GM19193 (cell line): ENCODE measurements around the gene MAML1.
A peak's percentile ranks its signal among the peaks of the same experiment; 100 is the strongest.

ENCODE experiments used
- POLR2A ChIP-seq: IDR thresholded peaks from 4 replicates; pipeline ENCODE4 v1.6.1; 2011; ENCODE audit not compliant: insufficient read depth, insufficient read length; ENCODE audit errors: extremely low read depth

The MAML1 gene

DNA sequence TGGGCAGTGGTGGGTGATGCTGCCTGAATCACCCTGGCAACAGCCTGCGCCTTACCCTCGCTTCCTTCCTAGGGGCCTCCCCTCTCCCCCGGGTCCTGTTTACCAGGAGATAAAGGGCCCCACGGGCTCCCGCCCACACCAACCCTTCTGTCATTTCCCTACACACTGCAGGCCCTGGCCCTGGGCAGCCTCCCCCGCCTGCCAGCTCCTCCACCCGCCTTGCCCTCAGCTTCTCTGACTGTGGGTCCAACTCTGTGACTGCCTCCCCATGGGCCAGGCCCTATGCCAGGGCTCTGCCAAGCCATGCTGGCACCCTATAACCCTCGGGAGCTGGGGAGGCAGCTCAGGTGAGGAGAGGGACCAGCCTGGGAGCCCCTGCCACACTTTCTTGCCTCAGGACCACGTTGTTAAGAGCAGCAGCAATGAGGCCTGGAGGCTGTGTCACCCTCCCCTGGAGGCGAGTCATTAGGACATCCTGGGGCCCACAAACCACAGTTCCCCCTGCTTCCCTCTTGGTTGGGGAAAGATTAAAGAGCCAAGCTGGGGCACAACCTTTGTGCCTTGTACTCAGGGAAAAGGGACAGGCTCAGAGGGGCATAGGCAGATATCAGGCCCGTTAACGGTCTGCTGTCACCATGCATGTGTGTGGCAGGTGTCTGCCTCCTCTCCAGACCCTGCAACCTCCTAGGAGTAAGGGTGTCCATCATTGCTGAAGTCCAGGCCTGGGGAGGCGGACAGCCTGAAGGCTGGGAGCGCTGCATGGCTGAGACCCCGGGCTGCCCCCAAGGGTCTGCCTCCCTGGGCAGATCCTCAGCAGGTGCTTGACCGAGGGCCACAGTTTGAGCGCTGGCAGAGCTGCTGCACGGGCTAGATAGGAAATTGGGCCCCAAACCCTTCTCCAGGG is 71.3 kb downstream of the MAML1 start:
- TF ChIP-seq POLR2A, result no peak

DNA sequence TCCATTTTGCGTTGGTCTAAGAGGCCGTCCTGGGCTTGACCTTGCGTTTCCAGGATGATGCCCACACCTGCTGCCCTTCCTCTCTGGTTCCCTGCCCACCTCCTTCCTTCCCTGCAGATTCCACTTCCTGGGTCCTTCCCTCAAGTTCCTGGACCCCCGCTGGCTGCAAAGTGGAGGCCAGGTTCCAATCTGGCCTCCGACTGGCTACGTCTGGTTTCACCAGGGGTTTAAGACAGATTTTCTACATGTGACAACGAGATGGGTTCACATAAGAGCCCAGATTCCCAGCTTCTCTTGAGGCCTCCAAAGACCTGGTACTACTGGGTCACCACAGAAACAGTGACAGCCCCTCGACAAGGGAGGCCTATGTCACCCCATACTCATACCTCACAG is 71.9 kb downstream of the MAML1 start:
- no peak for TF ChIP-seq POLR2A

DNA sequence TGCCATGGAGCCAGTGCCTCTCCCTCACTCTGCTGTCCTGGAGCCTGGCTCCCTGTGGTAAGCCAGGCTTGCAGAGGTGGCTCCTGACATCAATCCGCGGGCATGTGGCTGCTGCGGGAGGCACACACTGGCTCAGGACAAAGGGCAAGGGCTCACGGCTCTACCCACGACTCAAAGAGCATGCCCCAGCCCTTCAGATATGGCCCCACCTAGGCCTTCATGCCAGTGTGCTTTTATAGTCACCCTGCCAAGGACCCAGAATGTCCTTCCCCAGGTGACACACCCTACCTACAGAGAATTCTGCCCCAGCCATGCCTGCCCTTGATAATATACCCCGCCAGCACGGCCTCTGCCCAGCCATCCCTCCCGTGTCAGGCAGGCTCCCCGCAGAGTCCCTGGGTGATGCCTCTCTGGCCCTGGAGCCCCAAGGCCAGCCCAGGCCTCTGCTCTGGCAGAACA is 72.5 kb downstream of the MAML1 start:
- TF ChIP-seq POLR2A, result no peak

DNA sequence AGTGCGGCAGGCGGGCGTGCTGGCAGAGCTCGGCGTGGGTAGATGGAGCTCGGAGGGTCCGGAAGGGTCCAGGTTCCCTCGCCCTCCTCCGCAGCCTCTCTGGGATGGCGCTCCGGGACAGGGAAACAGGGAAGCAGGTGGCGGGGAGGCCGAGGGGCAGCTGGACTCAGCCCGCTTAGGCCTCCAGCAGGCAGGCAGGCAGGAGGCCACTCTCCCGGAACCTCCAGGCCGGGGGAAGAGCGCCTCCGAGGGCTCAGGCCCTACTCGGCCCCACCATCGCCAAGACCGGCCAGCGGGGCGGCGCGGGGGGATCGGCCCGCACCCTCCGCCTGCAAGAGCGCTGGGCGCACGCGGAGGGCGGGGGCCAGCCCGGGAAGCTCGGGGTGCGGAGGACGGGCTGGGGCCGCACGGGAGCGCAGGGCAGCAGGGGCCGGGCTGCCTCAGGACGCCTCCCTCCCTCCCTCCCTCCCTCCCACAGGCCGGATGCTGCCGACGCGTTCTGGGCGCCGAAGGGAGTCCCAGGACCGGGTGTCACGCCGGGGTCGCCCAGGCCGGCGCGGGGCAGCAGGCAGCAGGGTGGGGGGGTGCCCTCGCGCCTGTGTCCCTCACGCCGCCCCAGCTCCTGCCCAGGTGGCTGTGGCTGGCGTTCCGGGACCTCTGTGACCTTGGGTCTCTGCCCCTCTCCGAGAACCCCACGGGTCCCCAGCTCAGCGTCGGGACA is 73.1 kb downstream of the MAML1 start:
- no peak for TF ChIP-seq POLR2A

DNA sequence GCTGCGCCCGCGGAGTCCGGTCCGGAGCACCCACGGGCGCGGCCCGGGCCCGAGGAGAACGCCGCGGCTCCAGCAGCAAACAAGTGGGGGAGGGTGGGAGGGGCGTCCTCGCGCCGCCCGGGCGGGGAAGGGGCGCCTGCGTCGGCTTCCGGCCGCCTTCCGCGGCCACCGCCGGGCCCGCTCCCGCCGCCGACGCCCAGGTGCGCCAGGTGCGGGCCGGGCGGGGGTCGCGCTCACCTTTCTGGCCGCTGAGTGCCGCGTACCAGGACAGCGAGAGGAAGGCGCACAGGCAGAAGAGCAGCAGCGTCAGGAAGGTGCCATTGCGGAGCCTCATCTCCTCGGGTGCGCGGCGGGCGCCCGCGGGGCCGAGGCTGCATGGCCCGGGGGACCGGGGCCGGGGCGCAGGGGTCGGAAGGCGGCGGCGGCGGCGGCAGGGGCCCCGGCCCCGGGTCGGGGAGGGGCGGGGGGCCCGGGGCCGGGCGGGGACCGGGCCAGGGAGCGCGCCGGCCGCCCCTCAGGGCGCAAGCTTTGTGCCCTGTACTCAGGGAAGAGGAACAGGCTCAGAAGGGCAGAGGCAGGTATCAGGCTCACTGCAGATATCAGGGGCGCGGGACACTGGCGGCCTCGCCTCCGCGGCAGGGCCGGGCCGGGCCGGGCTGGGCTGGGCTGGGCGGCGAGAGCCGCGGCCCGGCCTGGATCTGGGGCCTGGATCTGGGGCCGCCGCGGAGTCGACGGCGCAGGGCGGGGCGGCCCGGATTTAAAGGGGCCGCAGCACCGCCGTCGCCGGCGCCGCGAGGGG is 73.8 kb downstream of the MAML1 start, which contains the start of gene MGAT4B:
MGAT4B (minus strand) TSS at position 617 of the 799 bp plus-strand sequence; CDS start at position 334, 283 bp downstream.
- peak; percentile 69 for TF ChIP-seq POLR2A

DNA sequence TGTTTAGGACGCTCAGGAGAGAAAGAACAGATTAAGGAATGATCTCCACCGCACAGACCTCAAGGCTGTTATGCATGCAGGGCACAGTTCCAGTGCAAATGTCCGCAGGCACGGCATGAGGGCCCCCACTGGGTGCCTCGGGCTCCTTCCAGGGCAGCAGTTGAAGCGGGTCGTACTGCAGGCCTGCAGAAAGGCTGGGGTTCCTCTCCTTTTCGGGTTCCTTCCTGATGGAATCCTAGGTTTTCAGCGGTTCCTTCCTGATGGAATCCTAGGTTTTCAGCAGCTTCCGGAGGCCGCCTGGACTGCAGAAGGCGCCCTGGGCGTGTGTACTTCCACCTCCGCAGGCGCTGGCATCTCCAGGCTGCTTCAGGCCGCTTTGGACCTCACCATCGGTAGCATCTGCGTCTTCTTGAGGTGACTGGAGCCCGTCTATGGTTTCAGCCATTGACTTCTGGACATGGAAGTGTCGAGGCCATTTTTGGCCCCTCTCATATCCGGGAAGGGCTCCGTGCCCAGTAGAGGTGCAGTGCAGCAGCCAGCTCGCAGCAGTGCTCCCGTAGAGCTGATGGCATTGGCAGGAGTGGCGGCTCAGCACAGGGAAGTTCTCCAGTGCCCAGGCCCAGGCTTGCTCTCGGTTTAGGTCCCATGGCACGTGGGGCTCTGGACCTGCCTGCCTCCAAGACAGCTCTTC is 79.7 kb downstream of the MAML1 start:
- TF ChIP-seq POLR2A, result no peak

DNA sequence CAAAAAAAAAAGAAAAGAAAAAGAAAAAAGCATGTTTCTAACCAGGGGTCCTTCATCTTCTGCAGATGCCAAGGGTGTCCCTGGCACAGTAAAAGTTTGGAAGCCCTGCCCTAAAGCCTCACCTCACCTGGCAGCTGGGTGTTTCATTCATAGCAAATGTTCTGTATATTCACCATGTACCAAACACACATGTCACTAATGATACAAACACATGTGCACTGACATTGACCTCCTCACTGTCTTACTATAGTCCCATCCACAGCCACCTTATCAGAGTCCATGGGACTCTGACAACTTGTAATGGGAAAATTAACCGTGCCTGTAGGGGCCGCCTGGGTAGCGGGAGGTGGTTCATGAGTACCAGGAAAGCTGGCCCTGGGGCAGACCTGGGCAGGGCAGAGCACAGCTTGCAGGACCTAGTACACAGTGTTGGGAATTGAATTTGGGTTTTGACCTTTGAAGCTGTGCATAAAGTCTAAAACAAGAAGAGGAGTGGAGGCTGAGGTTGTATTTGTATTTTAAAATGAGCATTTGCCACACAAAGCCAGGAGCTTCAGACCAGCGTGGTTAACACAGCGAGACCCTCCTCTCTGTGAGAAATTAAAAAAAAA is 80.5 kb downstream of the MAML1 start:
- no peak for TF ChIP-seq POLR2A

DNA sequence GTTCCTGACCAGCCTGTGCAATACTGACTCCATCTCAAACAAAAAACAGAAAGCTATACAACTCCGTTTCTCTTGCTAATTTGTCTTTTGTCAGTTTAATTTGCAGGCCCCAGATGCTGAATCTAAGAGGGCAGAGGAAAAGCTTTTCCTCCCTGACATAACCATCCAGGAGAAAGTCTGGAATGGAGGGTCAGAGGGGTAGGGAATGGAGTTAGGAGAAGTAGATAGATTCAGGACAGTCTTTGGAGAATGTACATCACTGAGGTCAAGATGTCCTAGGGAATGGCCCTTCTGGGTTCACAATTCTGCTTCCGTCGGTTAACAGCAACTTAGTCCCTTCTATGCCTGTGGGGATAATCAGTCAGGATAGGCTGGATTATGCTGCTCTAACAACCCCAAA is 81.5 kb downstream of the MAML1 start:
- TF ChIP-seq POLR2A, result no peak

DNA sequence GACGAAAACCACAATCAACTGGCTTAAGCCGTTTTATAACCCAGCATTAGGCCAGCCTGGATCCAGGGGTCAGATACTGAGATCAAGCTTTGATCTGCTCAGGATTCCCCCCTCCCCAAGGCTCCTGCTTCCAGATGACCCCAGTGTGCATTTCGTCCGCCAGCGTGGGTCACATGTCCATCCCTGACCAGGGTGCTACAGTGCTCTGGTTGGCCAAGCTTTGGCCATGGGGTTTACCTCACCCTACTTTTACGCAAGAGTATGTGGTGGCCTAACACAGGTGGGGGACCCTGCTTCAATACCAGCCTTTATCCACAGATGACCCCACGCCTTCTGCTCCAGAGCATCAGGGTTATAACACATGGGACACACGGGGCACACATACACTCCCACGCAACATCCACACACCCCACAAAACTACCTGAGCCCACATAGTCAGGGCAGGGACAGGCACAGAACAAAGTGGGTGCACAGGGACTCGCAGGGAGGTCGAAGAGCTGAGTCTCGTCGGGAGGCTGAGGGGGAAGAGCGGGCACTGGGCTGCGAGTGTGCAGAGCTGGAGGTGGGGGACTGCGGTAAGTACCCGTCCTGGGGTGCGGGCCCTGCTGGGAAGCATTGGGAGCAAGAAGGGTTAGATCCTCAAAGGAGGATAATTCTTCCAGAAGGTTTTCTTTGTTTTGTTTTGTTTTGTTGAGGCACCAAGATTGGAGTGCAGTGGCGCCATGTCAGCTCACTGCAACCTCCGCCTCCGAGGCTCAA is 83.0 kb downstream of the MAML1 start:
- TF ChIP-seq POLR2A, result no peak

DNA sequence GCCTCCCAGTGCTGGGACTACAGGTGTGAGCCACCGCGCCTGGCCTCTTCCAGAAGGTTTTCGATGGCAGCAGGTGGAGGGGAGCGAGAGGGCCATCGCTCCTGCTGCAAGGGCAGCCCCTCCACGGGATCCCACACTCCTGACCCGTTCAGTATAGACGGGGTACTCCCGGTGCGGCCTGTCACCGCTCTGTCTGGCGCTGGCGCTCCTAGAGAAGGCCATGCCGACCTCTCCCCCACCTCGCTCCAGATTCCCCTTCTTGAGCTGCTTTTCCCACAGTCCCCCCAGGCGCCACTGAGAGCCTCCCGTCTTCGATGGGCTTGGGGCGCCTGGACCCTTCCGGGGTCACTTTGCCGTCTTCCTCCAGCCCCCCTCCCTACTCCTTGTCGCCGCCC is 83.8 kb downstream of the MAML1 start:
- no peak for TF ChIP-seq POLR2A

DNA sequence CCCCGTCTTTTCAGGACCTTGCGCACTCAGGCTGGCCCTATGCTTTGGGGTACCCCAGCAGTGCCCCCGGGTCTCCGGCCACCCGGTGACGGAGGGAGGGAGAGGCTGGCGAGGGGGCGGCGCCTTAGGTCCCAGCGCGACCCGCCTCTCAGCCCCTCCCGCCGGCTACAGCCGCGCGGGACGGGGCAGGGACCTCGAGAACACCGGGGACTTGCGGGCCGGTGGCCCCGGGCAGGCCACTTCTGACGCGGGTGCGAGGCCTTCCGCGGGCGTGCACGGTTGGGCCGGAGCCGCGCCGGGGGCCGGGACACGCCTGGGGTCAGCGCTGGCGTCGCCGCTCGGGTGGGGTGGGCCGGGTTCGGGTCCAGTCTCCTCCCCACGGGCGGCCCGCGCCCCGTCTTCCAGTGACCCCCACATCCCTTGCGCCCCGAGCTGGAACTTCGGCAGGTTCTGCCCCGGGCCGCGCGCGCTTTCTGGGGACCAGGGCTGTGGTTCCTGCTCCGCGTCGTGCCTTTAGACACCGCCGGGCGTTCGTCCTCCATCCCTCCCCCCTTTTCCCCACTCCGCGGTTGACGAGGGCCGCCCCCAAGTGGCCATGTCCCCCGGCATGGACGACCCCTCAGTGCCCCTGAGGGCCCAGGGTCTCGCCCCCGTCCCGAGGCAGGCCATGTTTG is 84.3 kb downstream of the MAML1 start:
- TF ChIP-seq POLR2A, result peak; percentile 27

DNA sequence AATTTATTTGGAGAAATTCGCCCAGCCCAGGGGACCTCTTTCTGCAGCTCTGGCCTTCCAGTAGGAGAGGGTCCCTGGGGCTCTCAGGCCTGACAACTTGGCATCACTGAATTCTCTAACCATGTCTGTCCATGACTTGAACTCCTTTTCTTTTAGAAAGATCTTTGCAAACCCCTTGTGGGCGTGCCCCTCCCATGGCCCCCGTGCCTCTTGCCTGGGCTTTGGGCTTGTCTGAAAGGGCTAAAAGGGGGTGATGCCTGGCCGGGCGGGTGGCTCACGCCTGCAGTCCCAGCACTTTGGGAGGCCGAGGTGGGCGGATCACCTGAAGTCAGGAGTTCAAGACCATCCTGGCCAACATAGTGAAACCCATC is 84.8 kb downstream of the MAML1 start:
- no peak for TF ChIP-seq POLR2A
